Activated naive CD8-positive, alpha-beta T cell treated with anti-CD3 and anti-CD28 coated beads, Interleukin-2, amount 10 ng/mL, durations not matched to agents 7 days and 5 days (primary cell): Measurements from ENCODE around the gene EML6. TPM values are rescaled to one million over a fixed set of nuclear protein-coding genes. Genes with fewer than 3 reads are reported as not detected.

ENCODE experiments used
- ATAC-seq: fragments of 150-1000 bp; cut with Tn5 transposase; one replicate; pipeline ENCODE4 v1.10.0; 2021; ENCODE audit warnings: low read depth, moderate library complexity
- POLR2A ChIA-PET: fragments of 350-600 bp; sonication (Branson Sonifier 250); formaldehyde crosslinking; loops from one replicate; lab custom pipeline; 2021; ENCODE audit warnings: antibody characterized with exemption; lab: Charles Lee
- DNase-seq: peaks from one replicate; pipeline ENCODE4 v3.0.0; 2021
- H3K27ac Mint-ChIP-seq: one replicate; pipeline ENCODE4 v1.8.0; 2022; ENCODE audit warnings: mild to moderate bottlenecking, mixed read lengths
- H3K27me3 Mint-ChIP-seq: one replicate; pipeline ENCODE4 v1.8.0; 2022; ENCODE audit warnings: mild to moderate bottlenecking, moderate library complexity, mixed read lengths
- H3K36me3 Mint-ChIP-seq: one replicate; pipeline ENCODE4 v1.8.0; 2021; ENCODE audit warnings: mild to moderate bottlenecking, mixed read lengths
- H3K4me1 Mint-ChIP-seq: one replicate; pipeline ENCODE4 v1.8.0; 2021; ENCODE audit warnings: mixed read lengths
- H3K4me3 Mint-ChIP-seq: one replicate; pipeline ENCODE4 v1.8.0; 2022; ENCODE audit warnings: mild to moderate bottlenecking, moderate library complexity, mixed read lengths
- H3K9me3 Mint-ChIP-seq: one replicate; pipeline ENCODE4 v1.8.0; 2021; ENCODE audit warnings: mixed read lengths
- total RNA-seq, 2 experiments: library from RNA; stranded (reverse); gene quantifications; one replicate each; pipeline ENCODE4 v1.2.3, GENCODE V29; 2021

EML6 gene
- total RNA-seq, 2 experiments from 2014 or later: 2.1 to 2.4 TPM

- Mint-ChIP-seq H3K27ac (no peak overlapping the region), H3K9me3 (no peaks in the 10 kb centered on the region), H3K36me3 (no peaks in the 10 kb centered on the region), H3K27me3 (peaks cover 8% of the 10 kb centered on the region), H3K4me3 (no peak overlapping the region), H3K4me1 (no peaks in the 10 kb centered on the region)
- POLR2A ChIA-PET: no interaction called here
- ATAC-seq (no peak), DNase-seq (no peak)
These were observed 17.8 kb downstream of the EML6 start for GRCh38 chr2:54741250-54741649.

GRCh38 chr2:54750040-54750439 lies 26.6 kb downstream of the EML6 start:
- Mint-ChIP-seq H3K4me1 (no peaks in the 10 kb centered on the region), H3K27me3 (no peaks in the 10 kb centered on the region), H3K9me3 (peaks cover 1% of the 10 kb centered on the region), H3K27ac (no peak overlapping the region), H3K4me3 (no peak overlapping the region), H3K36me3 (no peaks in the 10 kb centered on the region)
- DNase-seq: no peak
- ATAC-seq: no peak
- POLR2A ChIA-PET: no interaction called here

GRCh38 chr2:54752439-54752838 lies 29.0 kb downstream of the EML6 start:
- Mint-ChIP-seq H3K9me3 (peaks cover 1% of the 10 kb centered on the region), H3K27me3 (peaks cover 8% of the 10 kb centered on the region), H3K27ac (no peak overlapping the region), H3K4me1 (peaks cover 2% of the 10 kb centered on the region), H3K36me3 (no peaks in the 10 kb centered on the region), H3K4me3 (no peak overlapping the region)
- ATAC-seq (no peak), DNase-seq (no peak)
- POLR2A ChIA-PET: no interaction called here

- no peak overlapping the region for H3K4me3 Mint-ChIP-seq
- H3K27me3 Mint-ChIP-seq: peaks cover 10% of the 10 kb centered on the region
- H3K36me3 Mint-ChIP-seq: no peaks in the 10 kb centered on the region
- peaks cover 7% of the 10 kb centered on the region for H3K4me1 Mint-ChIP-seq
- peaks cover 1% of the 10 kb centered on the region for H3K9me3 Mint-ChIP-seq
- POLR2A ChIA-PET: no interaction called here
- no peak overlapping the region for H3K27ac Mint-ChIP-seq
- ATAC-seq: no peak
- no peak for DNase-seq
These were observed 32.3 kb downstream of the EML6 start for GRCh38 chr2:54755641-54756326.

- no peak overlapping the region for H3K4me3 Mint-ChIP-seq
- POLR2A ChIA-PET: no interaction called here
- no peaks in the 10 kb centered on the region for H3K36me3 Mint-ChIP-seq
These were observed 34.0 kb downstream of the EML6 start for GRCh38 chr2:54757500-54757899.

GRCh38 chr2:54758951-54759350 lies 35.5 kb downstream of the EML6 start:
- no peaks in the 10 kb centered on the region for H3K9me3 Mint-ChIP-seq
- H3K27ac Mint-ChIP-seq: no peak overlapping the region
- POLR2A ChIA-PET: no interaction called here
- H3K36me3 Mint-ChIP-seq: no peaks in the 10 kb centered on the region
- no peak overlapping the region for H3K4me3 Mint-ChIP-seq
- ATAC-seq (no peak), DNase-seq (no peak)
- H3K27me3 Mint-ChIP-seq: peaks cover 12% of the 10 kb centered on the region
- H3K4me1 Mint-ChIP-seq: peaks cover 7% of the 10 kb centered on the region

More at GRCh38 chr2:54757500-54757899, 34.0 kb downstream of the EML6 start:
- Mint-ChIP-seq H3K9me3 (peaks cover 1% of the 10 kb centered on the region), H3K4me1 (peaks cover 7% of the 10 kb centered on the region), H3K27me3 (peaks cover 12% of the 10 kb centered on the region), H3K27ac (no peak overlapping the region)
- ATAC-seq: no peak
- DNase-seq: no peak

GRCh38 chr2:54760310-54760709 lies 36.8 kb downstream of the EML6 start:
- Mint-ChIP-seq H3K36me3 (no peaks in the 10 kb centered on the region), H3K9me3 (no peaks in the 10 kb centered on the region), H3K27ac (no peak overlapping the region), H3K27me3 (peaks cover 14% of the 10 kb centered on the region), H3K4me3 (no peak overlapping the region), H3K4me1 (peaks cover 7% of the 10 kb centered on the region)
- POLR2A ChIA-PET: no interaction called here
- DNase-seq (no peak), ATAC-seq (no peak)

GRCh38 chr2:54763636-54764291 lies 40.3 kb downstream of the EML6 start:
- Mint-ChIP-seq H3K27me3 (peaks cover 8% of the 10 kb centered on the region), H3K27ac (no peak overlapping the region), H3K4me3 (no peak overlapping the region), H3K36me3 (no peaks in the 10 kb centered on the region), H3K4me1 (peaks cover 5% of the 10 kb centered on the region), H3K9me3 (no peaks in the 10 kb centered on the region)
- ATAC-seq (no peak), DNase-seq (no peak)
- POLR2A ChIA-PET: no interaction called here

GRCh38 chr2:54767921-54768320 lies 44.5 kb downstream of the EML6 start:
- H3K36me3 Mint-ChIP-seq: no peaks in the 10 kb centered on the region
- no peak overlapping the region for H3K27ac Mint-ChIP-seq
- peaks cover 4% of the 10 kb centered on the region for H3K27me3 Mint-ChIP-seq
- ATAC-seq (peak; percentile 63), DNase-seq (no peak)
- no peak overlapping the region for H3K4me3 Mint-ChIP-seq
- peaks cover 2% of the 10 kb centered on the region for H3K9me3 Mint-ChIP-seq
- POLR2A ChIA-PET: no interaction called here
- H3K4me1 Mint-ChIP-seq: peaks cover 5% of the 10 kb centered on the region

- H3K27ac Mint-ChIP-seq: no peak overlapping the region
- DNase-seq (no peak), ATAC-seq (no peak)
- POLR2A ChIA-PET: no interaction called here
- peaks cover 5% of the 10 kb centered on the region for H3K4me1 Mint-ChIP-seq
- H3K27me3 Mint-ChIP-seq: peaks cover 4% of the 10 kb centered on the region
- H3K9me3 Mint-ChIP-seq: peaks cover 2% of the 10 kb centered on the region
- no peaks in the 10 kb centered on the region for H3K36me3 Mint-ChIP-seq
- H3K4me3 Mint-ChIP-seq: no peak overlapping the region
These were observed 45.4 kb downstream of the EML6 start for GRCh38 chr2:54768772-54769428.

- no peak for ATAC-seq
- Mint-ChIP-seq H3K27me3 (peaks cover 2% of the 10 kb centered on the region), H3K36me3 (no peaks in the 10 kb centered on the region), H3K4me1 (peaks cover 5% of the 10 kb centered on the region), H3K9me3 (peaks cover 7% of the 10 kb centered on the region), H3K4me3 (no peak overlapping the region), H3K27ac (no peak overlapping the region)
- no peak for DNase-seq
- POLR2A ChIA-PET: no interaction called here
These were observed 46.7 kb downstream of the EML6 start for GRCh38 chr2:54770211-54770610.

- Mint-ChIP-seq H3K4me1 (peaks cover 5% of the 10 kb centered on the region), H3K36me3 (peaks cover 2% of the 10 kb centered on the region), H3K27ac (no peak overlapping the region), H3K27me3 (peaks cover 2% of the 10 kb centered on the region), H3K9me3 (peaks cover 9% of the 10 kb centered on the region), H3K4me3 (no peak overlapping the region)
- no peak for DNase-seq
- POLR2A ChIA-PET: no interaction called here
- ATAC-seq: no peak
These were observed 47.2 kb downstream of the EML6 start for GRCh38 chr2:54770676-54771075.

GRCh38 chr2:54771166-54771885 lies 47.9 kb downstream of the EML6 start:
- POLR2A ChIA-PET: no interaction called here
- no peak overlapping the region for H3K27ac Mint-ChIP-seq
- H3K36me3 Mint-ChIP-seq: peaks cover 2% of the 10 kb centered on the region
- no peak overlapping the region for H3K4me3 Mint-ChIP-seq
- ATAC-seq: no peak
- DNase-seq: no peak
- peaks cover 5% of the 10 kb centered on the region for H3K4me1 Mint-ChIP-seq
- peaks cover 12% of the 10 kb centered on the region for H3K9me3 Mint-ChIP-seq
- H3K27me3 Mint-ChIP-seq: no peaks in the 10 kb centered on the region
